HepG2 (cell line): ENCODE measurements around the gene TMEM271. TPM values are rescaled to one million over a fixed set of nuclear protein-coding genes. Genes with fewer than 3 reads are reported as not detected.

Experiments
- GABPB1 ChIP-seq: IDR thresholded peaks from 2 replicates; pipeline ENCODE4 v1.6.1; 2016; ENCODE audit warnings: mild to moderate bottlenecking, missing genetic modification reagents, moderate library complexity, missing compliant biosample characterization
- NR2C2 ChIP-seq: sonication (generic); formaldehyde crosslinking; IDR thresholded peaks from 2 replicates; pipeline ENCODE4 v1.4.0; 2020; ENCODE audit warnings: missing genetic modification reagents, mild to moderate bottlenecking, moderate library complexity, borderline replicate concordance
- PHF8 ChIP-seq: sonication (generic); formaldehyde crosslinking; IDR thresholded peaks from 2 replicates; pipeline ENCODE4 v1.5.0; 2020; ENCODE audit warnings: missing genetic modification reagents
- RFX1 ChIP-seq: fragments of 450-650 bp; IDR thresholded peaks from 2 replicates; pipeline ENCODE4 v1.6.1; 2017
- SMC3 ChIP-seq: IDR thresholded peaks from 2 replicates; pipeline ENCODE4 v1.6.1; 2011; ENCODE audit warnings: low read length, improper control_type of control experiment
- SNAPC4 ChIP-seq: sonication (generic); formaldehyde crosslinking; IDR thresholded peaks from 2 replicates; pipeline ENCODE4 v1.4.0; 2020; ENCODE audit warnings: mild to moderate bottlenecking, missing genetic modification reagents
- ZNF318 ChIP-seq: sonication (generic); formaldehyde crosslinking; IDR thresholded peaks from 2 replicates; pipeline ENCODE4 v1.4.0; 2020; ENCODE audit warnings: mild to moderate bottlenecking, missing genetic modification reagents
- ZNF687 ChIP-seq: sonication (generic); formaldehyde crosslinking; IDR thresholded peaks from 2 replicates; pipeline ENCODE4 v1.5.1; 2020; ENCODE audit warnings: mild to moderate bottlenecking, missing genetic modification reagents, moderate library complexity
- ZNF883 ChIP-seq: sonication (generic); formaldehyde crosslinking; IDR thresholded peaks from 2 replicates; pipeline ENCODE4 v1.5.1; 2020; ENCODE audit warnings: mild to moderate bottlenecking, missing genetic modification reagents; ENCODE audit errors: not compliant biosample characterization
- ZNF891 ChIP-seq: sonication (generic); formaldehyde crosslinking; IDR thresholded peaks from 2 replicates; pipeline ENCODE4 v1.5.0; 2020; ENCODE audit warnings: mild to moderate bottlenecking, missing genetic modification reagents
- polyA plus RNA-seq, 8 experiments: library from polyadenylated mRNA; depleted of rRNA in 3 of 8; stranded (reverse) in 7 of 8; unstranded in 1 of 8; fragments of >200 nt; fragmentation: Illumina TruSeq in 4 of 8; extraction: Trizol in 4 of 8; gene quantifications; 2 replicates each; pipeline versions ENCODE4 v1.2.1 to v1.2.3, GENCODE V29; 2011 to 2016; ENCODE audit warnings: low read depth in 4 of 8, missing spikeins in 1 of 8, mixed read lengths in 1 of 8; ENCODE audit not compliant: insufficient read depth in 1 of 8
- total RNA-seq, 5 experiments: library from RNA; depleted of rRNA; stranded (reverse); fragments of >200 nt; fragmentation: Illumina TruSeq; extraction: Trizol; gene quantifications; 2 replicates each; pipeline ENCODE4 v1.2.3, GENCODE V29; 2016; ENCODE audit warnings: low read depth in 1 of 5

The TMEM271 gene
- total and polyA plus RNA-seq, 2 of the 13 experiments (the other 11 are each of a cell fraction or from before 2014, with no cell fraction given) = not detected

- TF ChIP-seq ZNF687 (peak; percentile 54), ZNF891 (CRISPR knock-in tag) (no peak), RFX1 (no peak), SNAPC4 (no peak), ZNF883 (CRISPR knock-in tag) (peak; percentile 20), SMC3 (peak; percentile 69), GABPB1 (peak; percentile 36; the same call in 1 of the 2 replicates), ZNF318 (CRISPR knock-in tag) (0 out of 2 replicates have a peak, but pooled peaks have one; percentile 43), PHF8 (CRISPR knock-in tag) (0 out of 2 replicates have a peak, but pooled peaks have one; percentile 18), NR2C2 (CRISPR knock-in tag) (peak; percentile 45; the same call in 1 of the 2 replicates)
Measured at GRCh38 chr4:602559-602942, 26.5 kb upstream of the TMEM271 start (continued).
